Measurements from ENCODE around the gene EMC9. TPM values are rescaled to one million over a fixed set of nuclear protein-coding genes. Genes with fewer than 3 reads are reported as not detected.

EMC9 gene
- total and polyA plus RNA-seq, 4 donors, result 8.6 to 17.8 (median 13.4) TPM

DNA sequence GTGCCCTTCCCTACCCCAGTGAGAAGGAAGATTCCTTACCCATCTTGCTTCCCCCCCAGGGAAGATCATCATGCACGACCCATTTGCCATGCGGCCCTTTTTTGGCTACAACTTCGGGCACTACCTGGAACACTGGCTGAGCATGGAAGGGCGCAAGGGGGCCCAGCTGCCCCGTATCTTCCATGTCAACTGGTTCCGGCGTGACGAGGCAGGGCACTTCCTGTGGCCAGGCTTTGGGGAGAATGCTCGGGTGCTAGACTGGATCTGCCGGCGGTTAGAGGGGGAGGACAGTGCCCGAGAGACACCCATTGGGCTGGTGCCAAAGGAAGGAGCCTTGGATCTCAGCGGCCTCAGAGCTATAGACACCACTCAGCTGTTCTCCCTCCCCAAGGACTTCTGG is 37.9 kb downstream of the EMC9 start:
- Histone ChIP-seq H3K9me3 (ENCODE audit: control insufficient read depth in 4 of 4, low read length in 3 of 4) (no peaks in the 10 kb centered on the region), H3K27ac (ENCODE audit: low read depth in 1 of 2, low read length in 2 of 2) (no peak overlapping the region), H3K9ac (ENCODE audit: low read depth in 1 of 2, low read length in 2 of 2) (no peak overlapping the region), H3K36me3 (ENCODE audit: control insufficient read depth in 4 of 4, insufficient read depth in 3 of 4, low read depth in 1 of 4, low read length in 3 of 4) (peaks cover 6 to 38% (median 19%) of the 10 kb centered on the region in 4 donors), H3K4me1 (ENCODE audit: control insufficient read depth in 4 of 4, insufficient read depth in 4 of 4, low read length in 3 of 4) (peaks cover 2 to 84% (median 57%) of the 10 kb centered on the region in 4 donors), H3K27me3 (ENCODE audit: control insufficient read depth in 4 of 4, insufficient read depth in 4 of 4, low read length in 3 of 4) (no peaks in the 10 kb centered on the region), H3K4me3 (ENCODE audit: low read depth in 1 of 3, low read length in 3 of 3) (no peak overlapping the region)
- DNase-seq (ENCODE audit: low spot score), result no peak
- WGBS, result 83% methylated on average over 13 of the region's 13 CpGs
- no peak for TF ChIP-seq RAD21 (IDR thresholded peaks at IDR 0.05)
- no peak for TF ChIP-seq REST (IDR thresholded peaks at IDR 0.05)
- no peak for TF ChIP-seq ZBTB33 (IDR thresholded peaks at IDR 0.05)
- no peak for TF ChIP-seq TAF1 (conservative IDR thresholded peaks at IDR 0.05)
- no peak for TF ChIP-seq NR2F2 (IDR thresholded peaks at IDR 0.05)
- no peak for TF ChIP-seq RXRA (IDR thresholded peaks at IDR 0.05)
- TF ChIP-seq HNF4A (conservative IDR thresholded peaks at IDR 0.05), result no peak
- no peak for TF ChIP-seq EGR1 (IDR thresholded peaks at IDR 0.05; ENCODE audit: low read depth in 2 of 2)
- no peak for TF ChIP-seq GABPA (IDR thresholded peaks at IDR 0.05 in 1 of 2, conservative IDR thresholded peaks at IDR 0.05 in 1 of 2)
- TF ChIP-seq SP1 (IDR thresholded peaks at IDR 0.05), result no peak
- TF ChIP-seq, protein P1, sequence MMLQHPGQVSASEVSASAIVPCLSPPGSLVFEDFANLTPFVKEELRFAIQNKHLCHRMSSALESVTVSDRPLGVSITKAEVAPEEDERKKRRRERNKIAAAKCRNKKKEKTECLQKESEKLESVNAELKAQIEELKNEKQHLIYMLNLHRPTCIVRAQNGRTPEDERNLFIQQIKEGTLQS (IDR thresholded peaks at IDR 0.05), result no peak
- TF ChIP-seq CTCF (IDR thresholded peaks at IDR 0.05; ENCODE audit: low read depth, low read length, missing input control), result no peak

DNA sequence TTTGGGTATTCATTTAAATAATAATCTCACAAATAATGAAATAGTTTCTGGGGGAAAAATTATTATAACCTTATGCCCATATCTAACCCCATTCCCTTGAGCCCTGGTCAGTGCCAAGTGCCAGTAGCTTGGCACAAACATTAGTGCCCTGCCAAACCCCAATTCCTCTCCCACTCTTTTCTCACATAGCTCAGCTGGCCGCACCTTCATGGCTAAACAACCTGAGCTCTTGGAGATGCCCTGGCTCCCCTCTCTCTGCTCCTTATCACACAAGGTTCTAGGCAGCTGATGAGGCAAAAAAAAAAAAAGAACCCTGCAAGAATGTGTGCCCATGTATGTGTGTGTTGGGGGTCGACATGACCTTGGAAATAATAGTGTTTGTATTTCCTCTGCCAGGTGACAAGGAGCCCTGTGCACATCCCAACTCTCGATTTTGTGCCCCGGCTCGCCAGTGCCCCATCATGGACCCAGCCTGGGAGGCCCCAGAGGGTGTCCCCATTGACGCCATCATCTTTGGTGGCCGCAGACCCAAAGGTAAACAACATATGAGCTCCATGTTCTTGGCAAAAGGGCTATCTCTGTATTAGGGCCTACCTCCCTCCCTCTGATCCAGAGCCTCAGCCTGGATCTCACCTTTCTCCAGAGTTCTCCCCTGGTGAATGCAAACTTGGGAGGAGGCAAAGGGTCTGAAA is 38.9 kb downstream of the EMC9 start:
- no peaks in the 10 kb centered on the region for H3K27me3 ChIP-seq (ENCODE audit: control insufficient read depth in 4 of 4, insufficient read depth in 4 of 4, low read length in 3 of 4)
- TF ChIP-seq FOXA2 (IDR thresholded peaks at IDR 0.05) (no peak), NR2F2 (IDR thresholded peaks at IDR 0.05) (no peak), JUND (IDR thresholded peaks at IDR 0.05) (no peak), ZBTB33 (IDR thresholded peaks at IDR 0.05) (no peak), REST (IDR thresholded peaks at IDR 0.05) (no peak), FOXA1 (IDR thresholded peaks at IDR 0.05) (no peak), TAF1 (conservative IDR thresholded peaks at IDR 0.05) (no peak), YY1 (IDR thresholded peaks at IDR 0.05) (no peak), RAD21 (IDR thresholded peaks at IDR 0.05) (no peak), EGR1 (IDR thresholded peaks at IDR 0.05; ENCODE audit: low read depth in 2 of 2) (no peak)
- TF ChIP-seq, protein P1 (IDR thresholded peaks at IDR 0.05), result no peak
- no peaks in the 10 kb centered on the region for H3K9me3 ChIP-seq (ENCODE audit: control insufficient read depth in 4 of 4, low read length in 3 of 4)
- no peak overlapping the region for H3K9ac ChIP-seq (ENCODE audit: low read depth in 1 of 2, low read length in 2 of 2)
- no peak for DNase-seq (ENCODE audit: low spot score)
- H3K4me1 ChIP-seq (ENCODE audit: control insufficient read depth in 4 of 4, insufficient read depth in 4 of 4, low read length in 3 of 4), result peaks cover 2 to 83% (median 64%) of the 10 kb centered on the region in 4 donors
- no peak overlapping the region for H3K27ac ChIP-seq (ENCODE audit: low read depth in 1 of 2, low read length in 2 of 2)
- H3K36me3 ChIP-seq (ENCODE audit: control insufficient read depth in 4 of 4, insufficient read depth in 3 of 4, low read depth in 1 of 4, low read length in 3 of 4), result peaks cover 9 to 38% (median 25%) of the 10 kb centered on the region in 4 donors
- H3K4me3 ChIP-seq (ENCODE audit: low read depth in 1 of 3, low read length in 3 of 3), result no peak overlapping the region
- WGBS, result 73% methylated on average over 7 of the region's 7 CpGs

All from liver (tissue), 9 donors.